NCI-H2107 treated with DMSO at 0.1 percent for 48 hours (cell line): ENCODE results near the gene MED16.
"Not testable (repeated sequence)": the region's sequence is repeated elsewhere in the genome, so short reads cannot be mapped to it uniquely, and the experiment has no call there.

Source experiments
- DNase-seq: peaks from one replicate; lab custom pipeline; 2025; ENCODE audit not compliant: unreplicated experiment; lab: John Stamatoyannopoulos, UW

Gene MED16

DNA sequence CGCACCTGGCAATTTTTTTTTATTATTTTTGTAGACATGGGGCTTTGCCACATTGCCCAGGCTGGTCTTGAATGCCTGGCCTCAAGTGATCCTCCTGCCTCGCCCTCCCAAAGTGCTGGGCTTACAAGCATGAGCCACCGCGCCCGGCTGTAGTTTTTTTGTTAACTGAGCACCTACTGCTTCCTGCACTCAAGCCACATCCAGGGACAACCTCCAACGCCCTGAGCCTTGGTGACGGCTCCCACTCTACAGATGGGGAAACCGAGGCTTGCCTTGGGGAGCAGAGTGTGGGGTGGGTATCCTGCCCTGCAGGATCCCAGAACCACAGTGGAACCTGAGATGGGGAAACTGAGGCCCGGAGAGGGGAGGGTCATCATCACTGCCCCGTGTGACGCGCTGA lies 37.8 kb downstream of the MED16 start:
- DNase-seq = no peak

- no peak for DNase-seq
Measured at GRCh38 chr19:854549-854948, 38.4 kb downstream of the MED16 start.

DNA sequence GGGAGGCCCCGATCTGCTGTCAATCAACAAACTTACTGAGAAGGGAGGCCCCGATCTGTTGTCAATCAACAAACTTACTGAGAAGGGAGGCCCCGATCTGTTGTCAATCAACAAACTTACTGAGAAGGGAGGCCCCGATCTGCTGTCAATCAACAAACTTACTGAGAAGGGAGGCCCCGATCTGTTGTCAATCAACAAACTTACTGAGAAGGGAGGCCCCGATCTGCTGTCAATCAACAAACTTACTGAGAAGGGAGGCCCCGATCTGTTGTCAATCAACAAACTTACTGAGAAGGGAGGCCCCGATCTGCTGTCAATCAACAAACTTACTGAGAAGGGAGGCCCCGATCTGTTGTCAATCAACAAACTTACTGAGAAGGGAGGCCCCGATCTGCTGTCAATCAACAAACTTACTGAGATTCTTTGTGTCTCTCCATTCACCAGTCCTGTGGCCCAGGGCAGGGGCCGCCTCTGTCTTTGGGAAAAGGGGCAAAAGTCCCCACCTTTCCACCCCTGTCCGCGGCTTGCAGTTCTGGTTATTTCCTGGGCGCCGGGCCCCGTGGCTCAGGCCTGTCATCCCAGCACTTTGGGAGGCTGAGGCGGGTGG lies 39.3 kb downstream of the MED16 start:
- DNase-seq = not testable (repeated sequence)

DNA sequence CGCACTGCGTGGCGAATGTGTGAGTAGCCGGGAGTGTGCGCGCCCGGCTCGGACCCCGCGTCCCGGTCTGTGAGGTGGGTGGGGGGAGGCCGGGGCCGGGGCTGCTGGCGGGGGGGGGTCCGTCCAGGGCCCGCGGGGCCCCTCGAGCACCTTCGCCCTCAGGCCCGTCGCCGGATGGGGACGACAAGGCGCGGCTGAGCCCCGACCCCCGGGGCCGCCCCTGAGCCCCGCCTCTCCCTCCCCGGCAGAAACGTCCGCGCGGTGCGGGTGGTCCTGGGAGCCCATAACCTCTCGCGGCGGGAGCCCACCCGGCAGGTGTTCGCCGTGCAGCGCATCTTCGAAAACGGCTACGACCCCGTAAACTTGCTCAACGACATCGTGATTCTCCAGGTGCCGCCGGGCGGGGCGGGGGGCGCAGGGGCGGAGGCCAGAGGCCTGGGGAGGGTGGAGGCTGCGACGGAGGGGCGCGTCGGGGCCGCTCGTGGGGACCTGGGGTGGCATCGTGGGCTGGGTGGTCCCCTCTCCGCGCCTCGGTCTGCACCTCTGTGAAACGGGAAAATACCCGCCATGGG lies 39.9 kb downstream of the MED16 start:
- no peak for DNase-seq

DNA sequence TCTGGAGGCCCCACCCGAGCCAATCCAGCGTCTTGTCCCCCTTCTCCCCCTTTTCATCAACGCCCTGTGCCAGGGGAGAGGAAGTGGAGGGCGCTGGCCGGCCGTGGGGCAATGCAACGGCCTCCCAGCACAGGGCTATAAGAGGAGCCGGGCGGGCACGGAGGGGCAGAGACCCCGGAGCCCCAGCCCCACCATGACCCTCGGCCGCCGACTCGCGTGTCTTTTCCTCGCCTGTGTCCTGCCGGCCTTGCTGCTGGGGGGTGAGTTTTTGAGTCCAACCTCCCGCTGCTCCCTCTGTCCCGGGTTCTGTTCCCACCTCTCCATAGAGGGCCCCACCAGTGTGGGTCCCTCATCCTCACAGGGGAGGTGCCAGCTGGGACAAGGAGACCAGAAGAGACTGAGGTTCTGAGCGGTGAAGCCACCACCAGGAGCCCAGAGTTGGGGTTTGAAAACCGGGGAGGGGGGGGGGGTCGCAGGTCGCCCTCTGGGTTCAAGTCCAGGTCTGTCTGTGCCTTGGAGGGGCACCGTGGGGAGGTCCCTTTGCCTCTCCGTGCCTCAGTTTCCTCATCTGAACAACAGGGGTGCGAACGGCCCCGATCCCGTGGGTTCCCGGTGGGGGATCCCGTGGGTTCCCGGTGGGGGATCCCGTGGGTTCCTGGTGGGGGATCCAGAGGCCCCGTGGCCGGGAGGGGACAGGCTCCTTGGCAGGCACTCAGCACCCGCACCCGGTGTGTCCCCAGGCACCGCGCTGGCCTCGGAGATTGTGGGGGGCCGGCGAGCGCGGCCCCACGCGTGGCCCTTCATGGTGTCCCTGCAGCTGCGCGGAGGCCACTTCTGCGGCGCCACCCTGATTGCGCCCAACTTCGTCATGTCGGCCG lies 40.6 kb downstream of the MED16 start, which contains the start of gene ELANE:
Gene ELANE, plus strand, starts transcription at position 168 of the 878 bp plus-strand sequence. Its CDS starts 26 bp downstream, at position 194.
- DNase-seq = no peak

GRCh38 chr19:850979-851335 lies 42.0 kb downstream of the MED16 start:
- DNase-seq = no peak

DNA sequence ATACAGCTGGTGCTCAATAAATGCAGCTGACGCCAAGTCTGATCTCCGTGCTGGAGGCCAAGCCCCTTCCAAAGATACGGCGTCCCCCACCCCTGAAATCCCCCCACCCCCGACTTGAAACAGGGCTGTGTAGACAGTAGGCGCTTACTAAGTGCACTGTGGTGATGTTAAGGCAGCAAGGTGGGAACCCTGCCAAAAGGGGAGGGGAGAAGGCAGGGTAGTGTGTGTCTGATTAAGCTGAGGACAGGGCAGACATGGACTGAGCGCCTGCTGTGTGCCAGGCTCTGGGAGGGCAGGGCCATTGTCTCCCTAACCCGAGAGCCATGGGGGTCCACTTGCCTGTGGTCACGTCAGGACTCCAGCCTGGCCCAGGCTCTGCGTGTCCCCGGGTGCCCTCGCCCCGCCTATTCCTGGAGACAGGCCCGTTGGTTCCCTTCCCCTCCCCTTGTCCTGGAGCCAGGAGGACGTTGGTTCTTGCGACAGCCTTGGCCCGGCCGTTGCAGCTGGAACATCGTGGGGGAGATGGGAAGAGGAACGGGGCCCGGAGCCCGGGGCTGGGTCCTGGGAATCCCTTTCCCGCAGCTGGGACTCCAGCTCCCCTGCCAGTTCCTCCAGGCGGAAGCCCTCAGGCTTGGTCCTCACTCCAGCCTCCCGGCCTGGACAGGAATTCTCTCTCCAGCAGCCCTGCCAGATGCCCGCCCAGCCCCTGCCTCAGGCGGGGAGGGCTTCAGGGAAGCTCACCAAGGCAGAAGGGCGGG lies 42.6 kb downstream of the MED16 start:
- no peak for DNase-seq

GRCh38 chr19:849195-849594 lies 43.8 kb downstream of the MED16 start:
- DNase-seq = not testable (repeated sequence)

- no peak for DNase-seq
Measured at GRCh38 chr19:848386-848921, 44.5 kb downstream of the MED16 start.

DNA sequence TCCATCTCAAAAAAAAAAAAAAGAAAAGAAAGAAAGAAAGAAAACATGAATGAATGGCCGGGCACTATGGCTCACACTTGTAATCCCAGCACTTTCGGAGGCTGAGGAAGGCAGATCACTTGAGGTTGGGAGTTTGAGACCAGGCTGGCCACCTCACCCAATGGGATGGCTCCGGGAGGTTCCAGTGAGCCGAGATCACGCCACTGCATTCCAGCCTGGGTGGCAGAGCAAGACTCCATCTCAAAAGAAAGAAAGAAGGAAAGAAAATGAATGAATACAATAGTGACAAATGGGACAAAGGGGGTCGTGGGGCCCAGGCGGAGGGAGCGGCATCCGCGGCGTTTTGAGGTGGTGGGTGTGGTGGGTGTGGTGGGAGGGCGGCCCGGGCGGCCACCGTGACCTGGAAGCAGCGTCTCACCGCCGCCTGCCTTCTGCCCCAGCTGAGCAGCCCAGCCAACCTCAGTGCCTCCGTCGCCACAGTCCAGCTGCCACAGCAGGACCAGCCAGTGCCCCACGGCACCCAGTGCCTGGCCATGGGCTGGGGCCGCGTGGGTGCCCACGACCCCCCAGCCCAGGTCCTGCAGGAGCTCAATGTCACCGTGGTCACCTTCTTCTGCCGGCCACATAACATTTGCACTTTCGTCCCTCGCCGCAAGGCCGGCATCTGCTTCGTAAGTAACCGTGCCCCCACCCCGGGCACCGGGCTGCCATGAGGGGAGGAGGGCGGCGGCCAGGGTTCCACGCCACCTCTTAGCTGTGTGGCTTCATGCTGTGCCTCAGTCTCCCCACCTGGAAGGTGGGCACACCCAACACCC lies 47.1 kb downstream of the MED16 start:
- no peak for DNase-seq

GRCh38 chr19:844546-844971 lies 48.4 kb downstream of the MED16 start:
- no peak for DNase-seq

- DNase-seq = no peak
Measured at GRCh38 chr19:843836-844545, 49.0 kb downstream of the MED16 start.

GRCh38 chr19:843180-843835 lies 49.7 kb downstream of the MED16 start:
- DNase-seq = no peak

GRCh38 chr19:842802-843179 lies 50.2 kb downstream of the MED16 start:
- not testable (repeated sequence) for DNase-seq

- no peak for DNase-seq
Measured at GRCh38 chr19:840519-841206, 52.3 kb downstream of the MED16 start, which contains the start of gene PRTN3. Gene PRTN3, plus strand, starts transcription at chr19:840999. Its CDS starts 10 bp downstream, at chr19:841009.

DNA sequence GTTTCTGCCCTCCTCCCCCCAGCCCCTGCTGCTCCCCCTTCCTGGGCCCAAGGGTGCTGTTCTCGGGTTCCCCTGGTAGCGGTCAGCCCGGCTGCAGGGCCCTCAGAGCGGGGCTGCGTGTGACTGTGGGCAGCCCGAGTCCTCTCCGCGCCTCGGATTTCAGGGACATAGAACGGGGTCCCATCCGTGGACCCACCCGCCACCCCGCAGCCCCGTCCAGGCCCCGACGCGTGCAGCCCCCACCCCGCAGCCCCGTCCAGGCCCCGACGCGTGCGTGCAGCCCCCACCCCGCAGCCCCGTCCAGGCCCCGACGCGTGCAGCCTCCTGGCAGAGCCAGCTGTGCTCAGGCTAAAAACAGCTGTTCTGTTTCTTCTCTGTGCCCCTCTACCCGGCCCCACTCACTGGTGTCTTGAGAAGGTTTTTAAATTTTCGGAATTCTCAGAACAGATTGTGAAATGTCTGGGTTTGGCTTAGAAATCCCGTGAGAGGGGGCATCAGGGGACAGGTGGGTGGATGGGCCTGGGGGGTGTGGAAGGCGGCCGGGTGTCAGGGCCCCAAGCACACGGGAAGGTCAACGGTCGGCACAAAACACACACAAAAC lies 57.7 kb downstream of the MED16 start:
- DNase-seq = no peak

DNA sequence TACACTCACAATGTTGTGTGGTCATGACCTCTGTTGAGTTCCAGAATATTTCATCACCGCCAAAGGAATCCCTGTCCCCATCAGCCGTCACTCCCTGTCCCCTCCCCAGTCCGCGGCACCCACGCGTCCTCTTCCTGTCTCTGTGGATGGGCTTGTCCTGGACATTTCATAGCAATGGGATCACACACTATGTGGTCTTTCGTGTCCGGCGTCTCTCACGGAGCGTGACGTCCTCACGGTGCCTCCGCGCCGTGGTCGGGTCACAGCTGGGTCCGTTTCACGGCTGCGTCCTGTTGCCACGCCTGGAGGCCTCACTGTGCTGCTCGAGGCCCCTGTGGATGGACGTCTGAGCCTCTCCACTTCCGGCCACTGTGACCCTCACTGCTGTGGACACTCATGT lies 58.8 kb downstream of the MED16 start:
- no peak for DNase-seq
